Testis (tissue), 3 donors: ENCODE results near the gene MLYCD. TPM values are rescaled to one million over a fixed set of nuclear protein-coding genes. Genes with fewer than 3 reads are reported as not detected.

Experiments
- DNase-seq: peaks from one replicate; pipeline ENCODE4 v3.0.0-alpha.2; 2019
- H3K27ac ChIP-seq, 2 donors: fragments of 200-600 bp; sonication (generic); one replicate each; pipeline ENCODE4 v1.5.1; 2019
- H3K27me3 ChIP-seq: fragments of 200-600 bp; sonication (generic); one replicate; pipeline ENCODE4 v1.5.1; 2019
- H3K36me3 ChIP-seq: fragments of 200-600 bp; sonication (generic); one replicate; pipeline ENCODE4 v1.5.1; 2017; ENCODE audit warnings: low read depth; ENCODE audit errors: missing control alignments
- H3K4me1 ChIP-seq: fragments of 200-600 bp; sonication (generic); one replicate; pipeline ENCODE4 v1.5.1; 2019
- H3K4me3 ChIP-seq, 2 donors: fragments of 200-600 bp; sonication (generic); one replicate each; pipeline ENCODE4 v1.5.1; 2017 to 2019
- H3K9me3 ChIP-seq: fragments of 200-600 bp; sonication (generic); one replicate; pipeline ENCODE4 v1.5.1; 2017
- CTCF ChIP-seq, 3 experiments: fragments of 450-650 bp in 2 of 3; fragments of 200-600 bp in 1 of 3; sonication (generic) in 1 of 3; IDR thresholded peaks; one replicate each; pipeline ENCODE4 v1.5.1; 2016 to 2019; ENCODE audit warnings: antibody characterized with exemption in 3 of 3, mild to moderate bottlenecking in 2 of 3, moderate library complexity in 1 of 3
- POLR2A ChIP-seq: fragments of 450-650 bp; IDR thresholded peaks from one replicate; pipeline ENCODE4 v1.6.1; 2017; ENCODE audit warnings: antibody characterized with exemption, mild to moderate bottlenecking, moderate library complexity
- WGBS, 2 donors: methylation state at CpG; one replicate each; pipeline ENCODE4 v1.1.5; 2018; 5-methylcytosine and 5-hydroxymethylcytosine counted together
- intact Hi-C: fragments of 100-400 bp; cut with DNase I; formaldehyde crosslinking; loops from one replicate; pipeline ENCODE4 v1.15.1; 2023; ENCODE audit warnings: low total_unique reads
- polyA plus RNA-seq: library from polyadenylated mRNA; stranded (reverse); fragments of 350-450 nt; fragmentation: Illumina TruSeq; extraction: RNeasy Lipid Tissue Mini Kit (QIAGEN cat#74804); gene quantifications from one replicate; pipeline ENCODE4 v1.2.3, GENCODE V29; 2014; ENCODE audit warnings: low read depth, low replicate concordance; ENCODE audit not compliant: insufficient read depth
- total RNA-seq, 2 donors: library from RNA; depleted of rRNA; stranded (reverse); fragments of >200 nt; gene quantifications; one replicate each; pipeline ENCODE4 v1.2.3, GENCODE V29; 2016

Gene MLYCD
- total and polyA plus RNA-seq, 3 donors from 2014 or later: 4.5 to 22.1 (median 15.1) TPM

- Histone ChIP-seq H3K4me3 (no peak overlapping the region), H3K27me3 (no peaks in the 10 kb centered on the region), H3K9me3 (no peaks in the 10 kb centered on the region), H3K4me1 (no peaks in the 10 kb centered on the region), H3K36me3 (peaks cover 3% of the 10 kb centered on the region), H3K27ac (no peak overlapping the region)
- TF ChIP-seq POLR2A (no peak), CTCF (IDR thresholded peaks at IDR 0.05) (no peak)
- WGBS, 2 donors: 82% methylated on average over 40 to 51 of the region's 51 CpGs
- intact Hi-C loops: no loop called here
- no peak for DNase-seq
Observed at GRCh38 chr16:83917152-83918120, 18.5 kb downstream of the MLYCD start.

- no peaks in the 10 kb centered on the region for H3K27me3 ChIP-seq
- H3K4me3 ChIP-seq: no peak overlapping the region
- DNase-seq: no peak
- intact Hi-C loops: no loop called here
- WGBS, 2 donors: 89 to 95% methylated on average over 2 of the region's 2 CpGs
- no peaks in the 10 kb centered on the region for H3K36me3 ChIP-seq
- peaks cover 6% of the 10 kb centered on the region for H3K4me1 ChIP-seq
- H3K9me3 ChIP-seq: no peaks in the 10 kb centered on the region
- H3K27ac ChIP-seq: no peak overlapping the region
- no peak for TF ChIP-seq POLR2A
- no peak for TF ChIP-seq CTCF (IDR thresholded peaks at IDR 0.05)
Observed at GRCh38 chr16:83920894-83921491, 22.1 kb downstream of the MLYCD start.

- H3K36me3 ChIP-seq: no peaks in the 10 kb centered on the region
- 77 to 85% methylated on average over 26 to 31 of the region's 31 CpGs for WGBS, 2 donors
- peak; percentile 33 for DNase-seq
- H3K27me3 ChIP-seq: no peaks in the 10 kb centered on the region
- no peaks in the 10 kb centered on the region for H3K9me3 ChIP-seq
- no peak for TF ChIP-seq POLR2A
- TF ChIP-seq CTCF (IDR thresholded peaks at IDR 0.05): no peak
- no peak overlapping the region for H3K4me3 ChIP-seq
- no peak overlapping the region for H3K27ac ChIP-seq
- peaks cover 10% of the 10 kb centered on the region for H3K4me1 ChIP-seq
- intact Hi-C loops: no loop called here
Observed at GRCh38 chr16:83923581-83924365, 24.9 kb downstream of the MLYCD start.

- intact Hi-C loops: no loop called here
- Histone ChIP-seq H3K4me1 (peaks cover 10% of the 10 kb centered on the region), H3K36me3 (no peaks in the 10 kb centered on the region), H3K4me3 (no peak overlapping the region), H3K27me3 (no peaks in the 10 kb centered on the region), H3K27ac (no peak overlapping the region), H3K9me3 (no peaks in the 10 kb centered on the region)
- no peak for DNase-seq
- TF ChIP-seq POLR2A (no peak), CTCF (IDR thresholded peaks at IDR 0.05) (no peak)
- WGBS, 2 donors: 94 to 95% methylated on average over 10 to 13 of the region's 13 CpGs
Observed at GRCh38 chr16:83924686-83925085, 25.8 kb downstream of the MLYCD start.
